Vagina (tissue), 2 donors: ENCODE data around the gene GOLGA5. TPM values are rescaled to one million over a fixed set of nuclear protein-coding genes. Genes with fewer than 3 reads are reported as not detected.
"Not testable (repeated sequence)": the region's sequence is repeated elsewhere in the genome, so short reads cannot be mapped to it uniquely, and the experiment has no call there.

Experiments used
- DNase-seq, 2 donors: peaks; one replicate each; pipeline ENCODE4 v3.0.0-alpha.2; 2017; ENCODE audit errors: extremely low spot score in 2 of 2
- H3K27ac ChIP-seq: fragments of 200-600 bp; sonication (generic); one replicate; pipeline ENCODE4 v1.5.1; 2019
- H3K27me3 ChIP-seq: fragments of 200-600 bp; sonication (generic); one replicate; pipeline ENCODE4 v1.5.1; 2019
- H3K36me3 ChIP-seq, 2 donors: fragments of 200-600 bp; sonication (generic); one replicate each; pipeline ENCODE4 v1.5.1; 2017 to 2019
- H3K4me1 ChIP-seq: fragments of 200-600 bp; sonication (generic); one replicate; pipeline ENCODE4 v1.5.1; 2019
- H3K4me3 ChIP-seq, 2 donors: fragments of 200-600 bp; sonication (generic); 1 replicate in 1 of 2; 2 replicates in 1 of 2; pipeline ENCODE4 v1.5.1; 2016 to 2019
- H3K9me3 ChIP-seq: fragments of 200-600 bp; sonication (generic); one replicate; pipeline ENCODE4 v1.5.1; 2019
- POLR2A ChIP-seq, 2 donors: fragments of 450-650 bp; IDR thresholded peaks; one replicate each; pipeline ENCODE4 v1.6.1; 2017; ENCODE audit warnings: antibody characterized with exemption in 2 of 2, mild to moderate bottlenecking in 2 of 2, moderate library complexity in 2 of 2
- POLR2AphosphoS5 ChIP-seq, 2 donors: sonication (generic); formaldehyde crosslinking; IDR thresholded peaks; one replicate each; pipeline ENCODE4 v1.9.0; 2017; ENCODE audit warnings: antibody characterized with exemption in 2 of 2, mild to moderate bottlenecking in 2 of 2, low read depth in 1 of 2; ENCODE audit not compliant: insufficient read depth in 1 of 2
- intact Hi-C: fragments of 100-400 bp; cut with DNase I; formaldehyde crosslinking; loops from one replicate; pipeline ENCODE4 v1.15.1; 2023
- total RNA-seq: library from RNA; depleted of rRNA; stranded (reverse); fragments of >200 nt; gene quantifications from one replicate; pipeline ENCODE4 v1.2.3, GENCODE V29; 2016
- TF ChIP-seq, protein P1 (sequence below), 3 experiments: fragments of 450-650 bp in 2 of 3; fragments of 200-600 bp in 1 of 3; sonication (generic) in 1 of 3; IDR thresholded peaks; one replicate each; pipeline ENCODE4 v1.5.1; 2017 to 2019; ENCODE audit warnings: antibody characterized with exemption in 3 of 3, mild to moderate bottlenecking in 2 of 3, moderate library complexity in 2 of 3

GOLGA5 gene
- total RNA-seq, 1 donor from 2014 or later, result 30.0 TPM

DNA sequence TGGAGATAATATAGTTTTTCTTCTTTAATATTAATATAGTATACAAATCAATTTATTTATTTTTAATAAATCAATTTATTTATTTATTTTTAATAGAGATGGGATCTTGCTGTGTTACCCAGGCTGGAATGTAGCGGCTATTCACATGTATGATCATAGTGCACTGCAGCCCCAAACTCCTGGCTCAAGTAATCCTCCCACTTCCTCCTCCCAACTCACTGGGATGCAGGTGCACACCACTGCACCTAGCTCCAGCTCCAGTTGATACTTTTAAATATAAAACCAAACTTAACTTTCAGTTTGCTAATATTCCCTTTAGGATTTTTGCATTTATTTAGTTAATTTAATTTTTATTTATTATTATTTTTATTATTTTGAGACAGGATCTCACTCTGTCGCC lies 8.6 kb downstream of the GOLGA5 start:
- DNase-seq, result no peak
- Histone ChIP-seq H3K9me3 (no peaks in the 10 kb centered on the region), H3K36me3 (peaks cover 0 to 28% of the 10 kb centered on the region in 2 donors), H3K4me3 (no peak overlapping the region), H3K4me1 (peaks cover 33% of the 10 kb centered on the region), H3K27ac (no peak overlapping the region), H3K27me3 (no peaks in the 10 kb centered on the region)
- intact Hi-C loops, result no loop called here
- TF ChIP-seq, protein P1, sequence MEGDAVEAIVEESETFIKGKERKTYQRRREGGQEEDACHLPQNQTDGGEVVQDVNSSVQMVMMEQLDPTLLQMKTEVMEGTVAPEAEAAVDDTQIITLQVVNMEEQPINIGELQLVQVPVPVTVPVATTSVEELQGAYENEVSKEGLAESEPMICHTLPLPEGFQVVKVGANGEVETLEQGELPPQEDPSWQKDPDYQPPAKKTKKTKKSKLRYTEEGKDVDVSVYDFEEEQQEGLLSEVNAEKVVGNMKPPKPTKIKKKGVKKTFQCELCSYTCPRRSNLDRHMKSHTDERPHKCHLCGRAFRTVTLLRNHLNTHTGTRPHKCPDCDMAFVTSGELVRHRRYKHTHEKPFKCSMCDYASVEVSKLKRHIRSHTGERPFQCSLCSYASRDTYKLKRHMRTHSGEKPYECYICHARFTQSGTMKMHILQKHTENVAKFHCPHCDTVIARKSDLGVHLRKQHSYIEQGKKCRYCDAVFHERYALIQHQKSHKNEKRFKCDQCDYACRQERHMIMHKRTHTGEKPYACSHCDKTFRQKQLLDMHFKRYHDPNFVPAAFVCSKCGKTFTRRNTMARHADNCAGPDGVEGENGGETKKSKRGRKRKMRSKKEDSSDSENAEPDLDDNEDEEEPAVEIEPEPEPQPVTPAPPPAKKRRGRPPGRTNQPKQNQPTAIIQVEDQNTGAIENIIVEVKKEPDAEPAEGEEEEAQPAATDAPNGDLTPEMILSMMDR (IDR thresholded peaks at IDR 0.05), result no peak
- TF ChIP-seq POLR2AphosphoS5 (IDR thresholded peaks at IDR 0.05; ENCODE audit: insufficient read depth in 1 of 2, low read depth in 1 of 2), result no peak
- TF ChIP-seq POLR2A (IDR thresholded peaks at IDR 0.05), result no peak

DNA sequence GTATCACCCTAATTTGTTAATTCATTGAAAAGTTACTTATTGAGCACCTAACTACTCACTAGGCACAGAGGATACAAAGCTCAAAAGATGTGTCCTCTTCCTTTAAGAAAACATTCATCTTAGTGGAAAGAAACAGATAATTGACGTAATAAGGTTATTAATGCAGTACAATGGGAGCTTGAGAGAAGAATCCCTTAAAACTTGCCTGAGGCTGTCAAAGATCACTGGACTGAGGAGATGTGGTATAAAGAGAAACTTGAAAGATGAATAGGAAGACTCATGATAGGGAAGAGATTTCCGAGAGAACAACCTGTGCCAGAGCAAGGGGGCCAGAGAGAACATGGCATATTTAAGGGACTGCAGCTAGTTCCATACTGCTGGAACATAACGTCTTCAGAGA lies 19.1 kb downstream of the GOLGA5 start:
- Histone ChIP-seq H3K27me3 (no peaks in the 10 kb centered on the region), H3K4me3 (no peak overlapping the region), H3K27ac (no peak overlapping the region), H3K9me3 (no peaks in the 10 kb centered on the region), H3K36me3 (peaks cover 0 to 82% of the 10 kb centered on the region in 2 donors), H3K4me1 (no peaks in the 10 kb centered on the region)
- intact Hi-C loops, result no loop called here
- TF ChIP-seq POLR2AphosphoS5 (IDR thresholded peaks at IDR 0.05; ENCODE audit: insufficient read depth in 1 of 2, low read depth in 1 of 2) (no peak), POLR2A (IDR thresholded peaks at IDR 0.05) (no peak)
- DNase-seq, result no peak

DNA sequence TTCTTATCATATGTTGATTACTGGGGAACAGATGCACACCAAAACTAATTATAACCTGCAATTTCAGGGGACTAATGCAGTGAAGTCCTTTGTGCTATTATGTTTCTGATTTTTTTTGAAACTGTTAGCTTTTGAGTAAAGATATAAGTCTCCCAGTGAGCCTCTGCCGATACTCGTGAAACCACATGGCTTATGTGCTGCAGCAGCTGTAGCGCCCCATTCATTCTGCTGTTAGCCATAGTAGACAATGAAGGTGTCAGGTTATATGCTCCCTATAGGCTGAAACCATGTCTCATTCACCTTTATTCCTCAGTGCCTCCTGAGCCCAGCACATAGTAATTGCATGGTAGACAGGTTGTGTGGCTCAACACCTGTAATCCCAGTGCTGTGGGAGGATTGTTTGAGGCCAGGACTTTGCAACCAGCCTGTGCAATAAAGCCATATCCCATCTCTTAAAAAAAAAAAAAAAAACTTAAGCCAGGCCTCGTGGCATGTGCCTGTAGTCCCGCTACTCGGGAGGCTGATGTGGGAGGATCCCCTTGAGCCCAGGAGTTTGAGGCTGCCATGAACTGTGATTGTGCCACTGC lies 25.0 kb downstream of the GOLGA5 start:
- TF ChIP-seq POLR2A (IDR thresholded peaks at IDR 0.05) (no peak), POLR2AphosphoS5 (IDR thresholded peaks at IDR 0.05; ENCODE audit: insufficient read depth in 1 of 2, low read depth in 1 of 2) (no peak)
- TF ChIP-seq, protein P1 (IDR thresholded peaks at IDR 0.05), result no peak
- H3K36me3 ChIP-seq, result peaks cover 0 to 77% of the 10 kb centered on the region in 2 donors

GRCh38 chr14:92819680-92820535 lies 25.8 kb downstream of the GOLGA5 start:
- H3K9me3 ChIP-seq, DNase-seq, H3K4me1 ChIP-seq, H3K27me3 ChIP-seq, H3K27ac ChIP-seq, H3K4me3 ChIP-seq, intact Hi-C loops: not testable (repeated sequence)
- peaks cover 0 to 82% of the 10 kb centered on the region in 2 donors for H3K36me3 ChIP-seq

More for the DNA sequence above, 25.0 kb downstream of the GOLGA5 start:
- Histone ChIP-seq H3K9me3 (no peaks in the 10 kb centered on the region), H3K27me3 (no peaks in the 10 kb centered on the region), H3K4me1 (no peaks in the 10 kb centered on the region), H3K27ac (no peak overlapping the region), H3K4me3 (no peak overlapping the region)
- no peak for DNase-seq
- intact Hi-C loops, result no loop called here

- H3K36me3 ChIP-seq, result peaks cover 0 to 88% of the 10 kb centered on the region in 2 donors
Measured at GRCh38 chr14:92820536-92820840, 26.4 kb downstream of the GOLGA5 start.

GRCh38 chr14:92830902-92831301 lies 36.8 kb downstream of the GOLGA5 start:
- peaks cover 0 to 82% of the 10 kb centered on the region in 2 donors for H3K36me3 ChIP-seq
- H3K4me1 ChIP-seq, result no peaks in the 10 kb centered on the region
- no peaks in the 10 kb centered on the region for H3K9me3 ChIP-seq
- H3K27me3 ChIP-seq, result no peaks in the 10 kb centered on the region
- no peak overlapping the region for H3K27ac ChIP-seq
- no peak overlapping the region for H3K4me3 ChIP-seq
- intact Hi-C loops, result no loop called here
- TF ChIP-seq, protein P1 (IDR thresholded peaks at IDR 0.05), result no peak
- TF ChIP-seq POLR2AphosphoS5 (IDR thresholded peaks at IDR 0.05; ENCODE audit: insufficient read depth in 1 of 2, low read depth in 1 of 2), result no peak
- no peak for TF ChIP-seq POLR2A (IDR thresholded peaks at IDR 0.05)
- no peak for DNase-seq

More at GRCh38 chr14:92820536-92820840, 26.4 kb downstream of the GOLGA5 start:
- DNase-seq, H3K4me1 ChIP-seq, H3K27ac ChIP-seq, intact Hi-C loops, H3K27me3 ChIP-seq, H3K4me3 ChIP-seq, H3K9me3 ChIP-seq: not testable (repeated sequence)
